Activated naive CD4-positive, alpha-beta T cell treated with anti-CD3 and anti-CD28 coated beads, Interleukin-2, amount 50 U/mL, for 16 hours (primary cell): ENCODE results near the gene ZNF641.
A peak's percentile ranks its signal among the peaks of the same experiment; 100 is the strongest.

Experiments used
- DNase-seq: peaks from one replicate; pipeline ENCODE4 v3.0.0-alpha.2; 2020

ZNF641 gene

DNA sequence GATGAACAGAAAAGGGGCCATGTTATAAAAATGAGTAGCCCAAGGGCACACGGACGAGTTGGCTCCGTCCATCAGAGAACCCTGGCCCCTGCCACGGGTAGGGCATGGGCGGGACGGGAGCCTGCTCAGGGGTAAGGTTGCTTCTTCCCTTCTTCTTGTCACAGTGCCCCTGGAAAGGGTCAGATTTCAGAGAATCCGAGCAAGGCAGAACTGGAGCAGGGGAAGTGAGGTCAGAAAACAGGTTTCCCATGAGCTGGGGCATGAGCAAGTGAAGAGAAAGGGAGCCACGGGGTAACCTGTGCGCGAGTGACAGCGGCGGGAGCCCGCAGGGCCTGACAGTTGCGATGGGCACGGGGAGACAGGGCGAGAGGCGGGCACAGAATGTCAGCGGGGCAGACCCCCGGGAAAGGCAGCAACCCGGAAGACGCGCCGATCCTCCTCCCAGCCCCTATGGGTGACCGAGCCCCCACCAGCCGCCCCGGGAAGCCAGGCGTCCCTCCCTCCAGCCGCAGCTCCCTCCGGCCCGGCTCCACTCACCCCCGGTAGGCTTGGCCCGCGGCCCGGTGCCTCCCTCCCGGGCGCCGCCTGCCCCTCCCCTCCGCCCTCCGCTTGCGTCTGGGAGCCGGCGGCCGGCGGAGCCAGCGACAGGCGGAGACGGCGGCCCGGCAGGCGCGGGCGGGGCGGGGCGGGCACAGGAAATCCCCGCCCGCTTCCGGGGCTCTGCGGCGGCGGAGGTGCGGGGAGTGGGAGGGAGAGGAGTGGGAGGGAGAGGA is at the start of gene ZNF641:
Gene ZNF641 (minus strand): TSS at position 671 of the 773 bp plus-strand sequence. CDS start 2,829 bp downstream, outside the sequence.
- DNase-seq, result peak; percentile 74

DNA sequence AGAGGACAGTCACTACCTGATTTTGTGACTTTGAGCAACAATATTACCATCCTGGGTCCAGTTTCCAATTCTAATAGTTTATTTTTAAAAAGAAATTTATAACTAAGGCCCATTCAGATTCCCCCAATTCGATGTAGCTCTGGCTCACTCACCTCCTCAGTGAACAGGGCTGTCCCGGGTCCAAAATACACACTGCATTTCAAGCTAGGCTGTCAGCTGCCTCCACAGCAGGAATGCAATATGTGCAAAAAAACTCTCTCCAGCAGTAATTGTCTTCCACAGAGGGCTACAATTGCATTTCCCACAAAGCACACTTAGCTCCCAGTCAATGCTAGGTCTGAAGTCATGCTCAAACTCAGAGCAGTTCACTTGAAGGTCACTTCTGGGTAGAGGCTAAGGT is 39.3 kb upstream of the ZNF641 start:
- no peak for DNase-seq

DNA sequence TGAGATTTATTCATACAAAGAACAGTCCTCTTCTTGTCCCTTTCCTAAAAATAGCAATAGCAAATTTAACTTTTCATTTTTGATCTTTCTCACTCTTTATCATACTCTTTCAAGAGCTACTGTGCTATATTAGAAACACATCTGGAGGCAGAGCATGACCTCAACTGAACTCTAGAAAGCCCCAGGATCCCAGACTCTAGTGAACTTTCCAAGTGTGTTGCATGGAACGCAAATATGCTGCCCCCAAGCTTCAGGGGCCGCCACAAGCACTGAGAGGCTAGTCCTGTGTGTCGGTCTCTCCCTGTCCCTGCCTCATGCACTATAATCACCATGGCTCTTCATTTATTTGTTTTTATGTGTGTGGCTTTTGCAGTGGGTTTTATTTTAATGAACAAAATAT is 38.7 kb upstream of the ZNF641 start:
- DNase-seq, result no peak

DNA sequence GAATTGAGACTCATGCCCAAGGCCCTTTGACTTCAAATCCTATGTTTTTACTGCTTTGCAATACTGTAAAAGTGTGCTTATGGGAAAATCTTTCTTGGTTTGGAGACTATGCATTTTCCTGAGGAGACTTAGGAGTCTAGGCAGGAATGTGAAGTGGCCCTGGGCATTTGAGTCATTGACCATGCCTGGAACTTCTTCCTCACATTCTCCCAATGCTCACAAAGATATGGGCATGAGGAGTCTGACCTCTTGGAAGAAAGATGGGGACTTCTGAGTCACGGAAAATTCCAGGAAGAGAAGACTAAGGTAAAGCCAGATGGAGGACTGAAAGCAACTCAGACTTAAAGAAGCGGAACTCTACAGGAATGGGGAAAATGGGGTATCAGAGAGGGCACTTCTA is 38.2 kb upstream of the ZNF641 start:
- DNase-seq, result no peak

DNA sequence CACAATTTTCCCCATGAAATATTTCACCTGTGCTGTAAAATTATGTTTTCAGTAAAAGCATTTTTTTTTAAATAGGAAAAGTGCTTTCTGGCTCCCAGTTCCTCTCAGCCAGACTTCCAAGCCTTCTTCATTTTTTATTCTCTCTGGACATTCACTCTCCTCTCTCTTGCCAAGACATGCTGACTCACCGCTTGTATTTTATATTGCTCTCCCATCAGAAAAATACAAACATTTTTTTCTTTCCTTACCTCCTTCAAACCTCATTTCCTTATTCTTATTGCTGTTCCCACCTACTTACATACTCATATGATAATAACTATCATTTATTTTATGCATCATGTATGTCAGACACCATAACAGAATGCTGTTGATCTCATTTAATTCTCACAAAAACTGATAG is 37.7 kb upstream of the ZNF641 start:
- DNase-seq, result no peak

DNA sequence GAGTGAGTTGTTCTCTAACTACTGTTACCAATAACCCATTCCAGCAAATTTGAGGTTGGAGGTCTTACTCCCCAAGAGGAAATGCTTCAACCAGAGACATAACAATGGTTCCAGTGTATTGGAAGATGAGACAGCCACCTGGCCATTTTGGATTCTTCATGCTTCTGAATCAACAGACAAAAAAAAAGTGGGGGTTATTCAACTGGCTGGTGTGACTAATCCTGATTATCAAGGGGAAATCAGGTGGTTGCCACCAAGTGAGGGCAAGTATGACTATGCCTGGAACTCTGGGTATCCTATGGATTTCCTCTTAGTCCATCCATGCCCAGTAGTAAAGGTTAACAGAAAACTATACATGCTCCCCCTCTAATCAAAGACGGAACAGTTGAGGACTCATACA is 29.9 kb upstream of the ZNF641 start:
- DNase-seq, result no peak

DNA sequence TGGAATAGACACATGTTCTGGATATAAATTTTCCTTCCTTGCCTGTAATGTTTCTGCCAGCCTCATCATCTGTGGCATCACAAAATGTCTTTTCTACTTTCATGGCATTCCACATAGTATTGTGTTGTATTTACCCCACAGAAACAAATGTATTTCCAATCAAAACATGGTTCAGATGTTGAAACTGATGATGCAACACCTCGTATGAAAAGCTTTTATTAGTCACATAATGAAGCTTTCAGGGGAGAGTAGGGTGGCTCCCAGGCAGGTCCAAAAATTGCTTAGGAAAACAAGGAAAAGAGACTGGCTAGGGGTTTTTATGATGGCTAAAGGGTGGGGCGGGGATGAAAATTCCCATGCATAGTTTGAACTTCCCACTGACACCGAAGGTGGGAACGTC is 29.1 kb upstream of the ZNF641 start:
- DNase-seq, result no peak

DNA sequence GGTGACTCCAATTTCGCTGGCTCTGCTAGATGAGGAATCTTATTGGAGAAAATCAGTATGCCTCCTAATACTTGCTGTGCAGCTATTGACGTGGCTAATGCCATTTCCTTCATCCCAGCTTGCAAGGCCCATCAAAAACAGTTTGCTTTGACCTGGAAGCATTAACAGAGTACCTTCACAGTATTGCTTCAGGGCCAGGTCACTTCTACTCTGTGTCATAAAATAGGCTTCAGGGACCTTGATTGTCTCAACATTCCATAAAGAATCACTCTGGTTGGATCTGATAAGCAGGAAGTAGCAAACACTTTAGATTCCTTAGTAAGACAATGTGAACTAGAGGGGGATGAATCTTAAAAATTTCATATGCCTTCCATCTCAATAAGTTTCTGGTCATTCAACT is 26.9 kb upstream of the ZNF641 start:
- DNase-seq, result no peak

DNA sequence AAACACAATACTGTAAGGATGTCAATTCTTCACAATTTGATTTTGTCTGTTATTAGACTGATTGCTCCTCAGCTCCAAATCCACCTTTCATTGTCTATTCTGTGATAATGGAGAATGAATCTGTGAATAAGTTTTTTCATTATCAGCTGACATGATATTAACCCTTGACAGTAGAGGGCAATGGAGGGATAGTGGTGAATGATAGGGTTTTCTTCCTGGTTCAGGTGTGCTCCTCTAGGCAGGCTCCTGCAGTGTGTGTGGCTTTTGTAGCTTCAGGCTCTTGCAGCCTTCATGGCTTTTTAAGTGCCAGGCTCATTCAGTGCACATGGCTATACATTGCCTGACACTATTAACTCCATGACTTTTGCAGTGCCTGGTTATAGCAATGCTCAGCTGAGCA is 23.4 kb upstream of the ZNF641 start:
- DNase-seq, result no peak

DNA sequence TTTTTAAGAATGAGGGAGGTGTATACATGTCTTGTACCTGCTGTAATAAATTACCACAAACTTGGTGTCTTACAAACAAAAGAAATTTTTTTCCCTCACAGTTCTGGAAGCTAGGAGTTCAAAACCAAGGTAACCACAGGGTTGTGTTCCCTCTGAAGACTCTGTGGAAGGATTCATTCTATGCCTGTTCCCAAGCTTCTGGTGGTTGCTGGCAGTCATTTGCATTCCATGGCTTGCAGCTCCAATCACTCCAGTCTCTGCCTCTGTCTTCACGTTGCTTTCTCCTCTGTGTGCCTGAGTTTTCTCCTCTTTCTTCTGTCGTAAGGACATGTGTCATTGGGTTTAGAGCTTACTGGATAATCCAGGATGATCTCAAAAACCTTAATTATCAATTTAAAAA is 15.4 kb upstream of the ZNF641 start:
- DNase-seq, result no peak

DNA sequence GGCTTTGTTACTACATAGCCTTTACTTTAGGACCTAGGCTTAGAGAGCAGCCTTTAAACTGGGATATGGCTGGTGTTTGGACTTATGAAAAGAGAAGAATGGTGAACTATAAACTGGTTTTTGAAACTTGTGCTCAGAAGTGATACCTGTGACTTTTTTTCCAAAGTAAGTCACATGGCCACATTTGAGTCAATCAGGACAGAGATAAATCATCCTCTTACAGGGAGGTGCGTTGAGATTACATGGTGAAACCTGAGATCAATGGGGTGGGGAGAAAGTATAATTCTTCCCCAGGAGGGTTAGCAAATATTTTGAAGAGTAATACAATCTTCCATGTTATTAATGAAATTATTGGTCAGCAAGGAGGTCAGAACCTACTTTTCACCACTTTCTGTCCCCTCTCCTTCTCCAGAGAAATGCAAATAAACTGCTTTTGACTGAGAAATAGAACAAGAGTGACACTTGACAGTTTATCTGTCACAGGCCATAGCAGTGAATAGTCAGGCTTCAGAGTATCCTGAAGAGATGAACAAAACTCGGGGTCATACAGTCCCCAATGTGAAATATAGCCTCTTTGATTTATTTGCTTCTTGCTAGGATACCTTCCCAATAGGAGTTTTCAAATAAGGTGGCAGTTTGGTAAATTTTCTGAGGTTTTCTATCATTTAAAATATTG is 11.1 kb upstream of the ZNF641 start:
- DNase-seq, result no peak

DNA sequence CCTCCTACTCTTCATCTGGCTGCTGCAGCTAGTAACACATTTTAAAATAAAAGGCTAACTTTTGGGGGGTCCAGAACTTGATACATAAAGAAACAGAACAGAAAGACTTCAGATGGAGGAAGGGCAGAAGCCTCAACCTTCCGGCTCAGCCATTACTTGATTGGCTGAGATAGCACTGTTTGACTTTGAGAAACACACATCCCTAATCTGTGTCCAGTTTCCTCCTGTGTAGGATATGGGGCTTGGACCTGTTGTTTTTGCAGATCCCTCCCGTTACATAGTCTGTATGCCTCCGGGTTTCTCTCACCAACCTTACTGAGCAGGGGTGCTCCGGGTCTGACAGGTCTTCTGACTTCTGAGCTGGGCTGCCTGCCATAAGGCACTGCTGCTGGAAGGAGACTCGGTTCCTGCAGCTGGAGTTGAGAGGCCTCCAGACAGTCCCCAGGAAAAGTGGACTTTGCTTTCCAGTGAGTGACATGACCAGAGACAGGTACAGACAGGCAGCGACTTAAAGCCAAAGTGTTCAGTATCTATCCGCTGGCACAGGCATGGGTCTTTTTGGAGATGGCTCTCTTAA is 8.3 kb upstream of the ZNF641 start:
- no peak for DNase-seq

DNA sequence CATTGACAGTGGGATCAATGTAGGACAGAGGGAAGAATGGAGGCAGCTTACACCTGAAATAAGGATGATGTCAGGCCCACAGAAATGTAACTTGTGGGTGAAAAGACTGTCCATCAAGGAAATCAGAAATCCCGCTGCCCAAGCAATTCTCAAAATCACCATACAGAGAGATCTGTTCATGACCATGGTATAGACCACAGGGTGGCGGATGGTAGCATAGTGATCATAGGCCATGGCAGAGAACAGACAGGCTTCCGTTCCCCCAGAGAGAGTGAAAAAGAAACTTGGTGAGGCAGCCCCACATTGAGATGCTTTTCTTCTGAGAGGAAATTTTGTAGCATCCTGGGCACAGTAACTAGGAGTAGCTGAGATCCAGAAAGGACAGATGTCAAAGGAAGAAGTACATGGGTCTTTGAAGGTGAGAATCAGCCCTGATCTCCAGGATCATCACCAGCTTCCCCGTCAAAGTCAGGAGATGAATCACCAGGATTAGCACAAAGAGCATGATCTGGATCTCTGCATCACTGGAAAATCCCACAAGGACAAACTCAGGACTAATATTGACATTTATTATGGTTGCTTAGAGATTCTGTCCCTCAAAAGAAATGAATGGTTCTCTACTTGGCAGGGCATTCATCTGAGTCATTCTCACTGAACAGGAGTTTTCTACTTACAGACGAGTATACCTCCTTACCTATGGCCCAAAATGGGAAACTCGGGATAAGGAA is 5.5 kb upstream of the ZNF641 start:
- no peak for DNase-seq

DNA sequence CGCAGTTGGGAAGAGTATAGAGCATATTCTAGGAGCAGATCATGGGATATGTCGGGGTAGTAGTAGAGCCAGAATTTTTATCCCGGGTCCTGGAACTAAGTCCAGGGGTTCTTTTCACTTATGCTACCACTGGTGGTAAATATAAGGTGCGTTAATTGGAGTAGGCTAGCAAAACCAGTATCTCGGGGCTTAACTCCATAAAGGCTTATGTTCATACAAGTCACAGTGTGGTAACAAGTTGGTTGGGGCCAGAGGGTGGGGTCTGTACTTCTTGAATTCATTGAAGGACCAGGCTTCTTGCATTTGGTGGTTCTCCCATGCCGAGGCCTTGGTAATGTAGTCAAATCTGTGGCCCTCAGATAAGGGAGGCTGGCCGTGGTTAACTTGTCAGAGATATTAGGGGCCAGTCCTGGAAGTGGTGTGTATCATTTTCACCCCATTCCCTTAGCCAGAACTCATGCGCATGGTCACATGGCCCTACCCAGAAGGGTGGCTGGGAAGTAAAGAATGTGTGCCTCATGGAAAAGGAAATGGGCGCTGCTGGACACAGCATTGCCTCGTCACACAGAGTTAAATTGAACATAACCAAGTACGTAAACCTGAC is 1.5 kb upstream of the ZNF641 start:
- no peak for DNase-seq

DNA sequence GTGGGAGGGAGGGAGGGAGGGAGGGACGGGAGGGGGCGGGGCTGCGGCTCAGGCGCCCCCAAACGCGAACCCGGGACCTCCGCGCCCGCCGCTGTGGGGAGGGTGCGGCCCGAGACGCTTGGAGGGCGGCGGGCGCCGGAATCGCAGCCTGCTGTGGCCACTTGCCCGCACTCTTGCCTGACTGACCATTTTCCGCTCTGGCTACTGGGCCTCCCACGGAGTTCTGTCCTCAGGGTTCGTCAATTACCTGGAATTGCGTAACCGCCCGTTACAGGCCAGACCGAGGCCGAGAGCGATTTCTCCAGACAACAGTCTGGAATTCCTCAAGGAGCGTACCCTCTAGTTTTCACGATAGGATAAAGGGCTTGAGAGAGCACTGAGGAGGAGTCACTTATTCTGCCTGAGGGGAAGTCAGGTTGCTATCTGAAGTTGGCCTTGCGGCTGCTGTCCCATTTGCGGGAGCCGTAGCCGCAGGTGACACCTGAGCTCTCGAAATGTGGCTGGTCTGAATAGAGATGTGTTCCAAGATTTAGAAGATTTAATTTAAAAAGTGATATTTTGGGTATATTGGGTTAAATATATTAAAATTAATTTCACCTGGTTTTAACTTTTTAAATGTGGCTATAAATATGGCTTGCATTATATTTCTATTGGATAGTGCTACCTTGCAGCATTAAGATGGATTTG is 446 bp upstream of the ZNF641 start:
- DNase-seq, result no peak

DNA sequence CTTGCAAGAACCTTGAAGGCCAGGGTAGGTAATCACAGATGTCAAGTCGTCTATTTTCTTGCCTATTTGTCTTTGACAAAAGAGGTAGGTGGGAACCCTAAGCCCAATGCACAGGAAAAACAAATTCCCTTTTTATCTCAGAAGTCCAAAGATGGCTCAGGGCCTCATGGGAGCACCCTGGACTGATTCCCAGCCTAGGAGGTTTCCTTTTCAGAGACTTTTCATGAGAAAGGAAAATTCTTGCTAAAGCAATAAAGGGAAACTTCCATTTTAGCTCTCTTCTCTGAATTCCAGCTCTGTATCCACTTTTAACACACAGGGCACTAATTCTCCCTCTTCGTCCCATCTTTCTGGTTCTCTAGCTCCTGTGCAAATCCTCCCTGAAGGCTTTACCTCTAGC is 1.2 kb downstream of the ZNF641 start:
- DNase-seq, result no peak

DNA sequence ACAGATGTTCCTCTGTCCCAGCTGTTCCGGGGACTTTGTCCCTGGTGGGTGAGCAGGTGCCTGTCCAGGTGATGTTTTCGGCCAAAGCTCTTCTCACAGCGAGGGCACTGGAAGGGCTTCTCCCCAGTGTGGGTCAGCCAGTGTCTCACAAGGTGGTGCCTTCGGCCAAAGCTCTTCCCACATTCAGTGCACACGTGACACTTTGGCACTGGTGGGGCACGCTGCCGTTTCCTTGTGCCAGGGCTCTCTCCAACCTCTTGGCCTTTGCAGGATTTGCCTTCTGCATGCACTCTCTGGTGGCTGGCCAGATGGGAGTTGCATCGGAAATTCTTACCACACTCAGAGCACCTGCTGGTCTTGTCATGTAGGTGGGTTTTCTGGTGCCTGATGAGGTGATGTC is 7.7 kb downstream of the ZNF641 start:
- no peak for DNase-seq

DNA sequence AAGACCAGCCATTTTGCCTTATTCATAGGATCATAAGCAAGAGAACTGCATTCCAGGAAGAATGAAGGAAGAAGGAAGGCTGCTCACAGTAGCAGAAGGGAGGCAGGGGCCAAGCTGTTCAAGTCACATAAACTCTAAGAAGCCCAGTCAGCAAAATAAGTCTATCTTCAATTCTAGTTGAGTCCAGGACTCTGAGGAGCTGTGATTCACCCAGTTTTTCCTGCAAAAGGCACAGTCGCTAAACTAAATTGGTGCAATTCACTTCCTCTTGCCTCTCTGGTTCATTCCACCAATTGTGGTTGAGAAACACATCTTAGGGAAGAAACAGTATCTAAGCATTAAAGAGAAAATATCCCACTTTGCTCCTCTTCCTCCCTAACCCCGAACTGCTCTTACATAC is 9.8 kb downstream of the ZNF641 start:
- no peak for DNase-seq

DNA sequence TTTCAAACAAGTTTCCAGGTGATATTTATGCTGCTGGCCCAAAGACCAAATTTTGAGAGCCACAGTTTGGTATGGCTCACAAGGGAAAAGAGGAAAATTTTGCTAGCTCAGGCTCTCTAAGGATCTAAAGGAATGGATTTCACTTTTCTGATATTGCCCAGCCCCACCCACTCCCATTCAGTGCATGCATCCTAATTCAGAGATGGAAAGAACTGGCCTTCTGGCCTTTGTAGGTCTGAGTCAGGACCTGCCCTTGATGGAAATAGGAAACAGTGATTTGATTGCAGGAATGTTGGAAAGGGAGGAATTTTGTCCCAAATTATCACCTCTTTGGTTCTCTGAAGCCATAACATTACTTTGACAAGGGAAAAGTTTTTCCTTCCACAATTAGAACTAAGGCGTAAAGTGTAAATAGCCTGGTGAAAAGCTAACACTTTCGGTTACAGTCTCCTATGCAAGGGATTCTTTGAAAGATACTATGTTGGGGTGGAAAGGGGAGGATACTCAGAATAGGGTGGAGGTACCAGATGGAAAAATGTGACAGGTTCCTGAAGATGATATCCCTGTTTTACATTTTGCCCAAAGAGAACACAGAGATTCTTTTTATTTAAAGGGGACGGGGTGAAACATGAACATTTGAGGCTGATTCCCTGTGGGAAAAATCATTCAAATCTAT is 11.1 kb downstream of the ZNF641 start:
- no peak for DNase-seq

DNA sequence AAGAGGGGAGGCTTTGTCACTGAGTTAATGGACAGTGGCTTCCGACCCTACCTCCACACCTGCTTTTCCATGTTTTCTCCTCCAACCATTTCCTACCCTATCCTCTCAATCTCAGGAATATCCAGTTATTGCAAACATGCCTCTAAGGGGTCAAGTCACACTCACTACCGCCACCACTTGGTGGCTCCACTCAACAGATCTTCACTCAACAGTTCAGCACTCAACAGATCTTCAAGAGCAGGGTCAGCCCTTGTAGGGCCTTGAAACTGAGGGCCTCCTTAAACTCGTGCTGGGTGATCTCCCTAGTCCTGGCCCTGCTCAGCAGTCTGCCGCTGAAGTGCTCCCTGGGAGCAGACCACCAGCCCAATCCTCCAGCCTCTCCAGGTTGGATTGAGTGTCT is 14.2 kb downstream of the ZNF641 start:
- DNase-seq, result no peak

DNA sequence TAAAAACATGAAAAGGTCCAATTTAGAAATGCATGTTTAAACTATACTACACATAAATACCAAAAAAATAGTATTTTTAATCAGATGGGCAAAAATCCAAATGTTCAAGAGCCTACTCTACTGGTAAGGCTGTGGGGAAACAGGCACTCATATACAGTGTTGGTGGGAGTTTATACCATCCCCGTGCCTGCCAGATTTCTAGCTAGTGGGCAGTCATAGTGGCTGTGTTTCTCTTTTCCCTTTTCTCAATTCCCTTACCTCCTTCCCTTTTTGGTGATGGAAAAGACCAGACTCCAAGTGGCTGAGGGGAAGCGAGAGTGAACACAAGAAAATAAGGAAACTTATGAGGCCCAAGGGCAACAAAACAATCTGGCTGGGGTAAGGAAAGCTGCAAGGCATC is 14.7 kb downstream of the ZNF641 start:
- DNase-seq, result no peak

DNA sequence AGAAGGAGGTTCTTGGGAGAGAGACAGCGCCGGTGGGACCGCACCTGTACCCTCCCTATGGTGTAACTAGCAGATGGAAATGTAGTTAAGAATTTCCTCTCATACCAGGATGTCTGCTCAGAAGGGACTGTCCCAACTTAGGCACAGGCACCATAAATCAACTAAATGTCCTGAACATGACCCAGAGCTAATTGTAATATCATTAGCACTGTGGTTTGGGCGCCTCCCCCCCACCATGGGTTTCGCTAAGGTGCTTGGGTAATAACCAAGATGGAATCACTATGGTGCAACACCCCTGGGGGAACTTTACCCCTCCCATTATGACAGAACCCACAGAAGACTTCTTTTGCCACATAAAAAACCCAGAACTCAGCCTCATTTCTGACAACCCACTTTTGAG is 15.9 kb downstream of the ZNF641 start:
- DNase-seq, result no peak
